HuH-7.5 (cell line): ENCODE data around the gene ANTKMT.
"Not testable (repeated sequence)": the region's sequence is repeated elsewhere in the genome, so short reads cannot be mapped to it uniquely, and the experiment has no call there.

ENCODE experiments used
- DNase-seq: peaks from one replicate; pipeline ENCODE4 v3.0.0; 2011; ENCODE audit warnings: low spot score

ANTKMT gene

GRCh38 chr16:700684-701584 lies 20.0 kb upstream of the ANTKMT start:
- DNase-seq, result peak; percentile 75

GRCh38 chr16:702341-702740 lies 18.6 kb upstream of the ANTKMT start:
- DNase-seq, result no peak

GRCh38 chr16:703406-703805 lies 17.5 kb upstream of the ANTKMT start:
- DNase-seq, result no peak

- DNase-seq, result no peak
Observed at GRCh38 chr16:704047-704446, 16.9 kb upstream of the ANTKMT start.

GRCh38 chr16:704552-705380 lies 16.2 kb upstream of the ANTKMT start:
- no peak for DNase-seq

- DNase-seq, result no peak
Observed at GRCh38 chr16:705431-706188, 15.3 kb upstream of the ANTKMT start, which contains the start of gene FBXL16. TSS of gene FBXL16 (minus strand) at chr16:705801. CDS start at chr16:697405, 8,396 bp downstream.

GRCh38 chr16:706189-707061 lies 14.5 kb upstream of the ANTKMT start:
- no peak for DNase-seq

- DNase-seq, result no peak
Observed at GRCh38 chr16:707062-707538, 13.8 kb upstream of the ANTKMT start.

GRCh38 chr16:708019-708418 lies 12.9 kb upstream of the ANTKMT start:
- no peak for DNase-seq

- no peak for DNase-seq
Observed at GRCh38 chr16:708959-709358, 12.0 kb upstream of the ANTKMT start.

- DNase-seq, result no peak
Observed at GRCh38 chr16:709566-710499, 11.1 kb upstream of the ANTKMT start.

GRCh38 chr16:710500-711075 lies 10.4 kb upstream of the ANTKMT start:
- no peak for DNase-seq

- no peak for DNase-seq
Observed at GRCh38 chr16:711084-711483, 9.9 kb upstream of the ANTKMT start.

- peak; percentile 98 for DNase-seq
Observed at GRCh38 chr16:711548-712320, 9.2 kb upstream of the ANTKMT start.

GRCh38 chr16:712740-713250 lies 8.2 kb upstream of the ANTKMT start:
- not testable (repeated sequence) for DNase-seq

GRCh38 chr16:714079-714478 lies 6.9 kb upstream of the ANTKMT start:
- no peak for DNase-seq

GRCh38 chr16:714558-715476 lies 6.1 kb upstream of the ANTKMT start, which contains the start of gene METRN:
TSS of gene METRN (plus strand) at chr16:715118. CDS start at chr16:715290, 172 bp downstream.
- peak; percentile 93 for DNase-seq
